Measurements from ENCODE around the gene SPNS2.

Gene SPNS2

GRCh38 chr17:4539576-4540223 is 41.0 kb downstream of the SPNS2 start:
- no peak for DNase-seq
- Histone ChIP-seq H3K9me3 (ENCODE audit: severe bottlenecking) (no peaks in the 10 kb centered on the region), H3K27me3 (ENCODE audit: insufficient read depth, low read depth, severe bottlenecking) (no peaks in the 10 kb centered on the region), H3K27ac (no peak overlapping the region), H3K36me3 (peaks cover 50% of the 10 kb centered on the region), H3K4me3 (ENCODE audit: low read depth, low read length) (no peak overlapping the region)
- TF ChIP-seq CTCF (IDR thresholded peaks at IDR 0.05; ENCODE audit: low read depth, low read length): no peak

GRCh38 chr17:4540224-4540651 is 41.6 kb downstream of the SPNS2 start:
- Histone ChIP-seq H3K27me3 (ENCODE audit: insufficient read depth, low read depth, severe bottlenecking) (no peaks in the 10 kb centered on the region), H3K4me3 (ENCODE audit: low read depth, low read length) (no peak overlapping the region), H3K36me3 (peaks cover 50% of the 10 kb centered on the region), H3K27ac (no peak overlapping the region), H3K9me3 (ENCODE audit: severe bottlenecking) (no peaks in the 10 kb centered on the region)
- DNase-seq: no peak
- TF ChIP-seq CTCF (IDR thresholded peaks at IDR 0.05; ENCODE audit: low read depth, low read length): peak; percentile 62

GRCh38 chr17:4540687-4541327 is 42.1 kb downstream of the SPNS2 start:
- Histone ChIP-seq H3K4me3 (ENCODE audit: low read depth, low read length) (no peak overlapping the region), H3K36me3 (peaks cover 50% of the 10 kb centered on the region)
- TF ChIP-seq CTCF (IDR thresholded peaks at IDR 0.05; ENCODE audit: low read depth, low read length): no peak

GRCh38 chr17:4541328-4542002 is 42.8 kb downstream of the SPNS2 start:
- H3K9me3 ChIP-seq (ENCODE audit: severe bottlenecking): no peaks in the 10 kb centered on the region
- H3K27me3 ChIP-seq (ENCODE audit: insufficient read depth, low read depth, severe bottlenecking): no peaks in the 10 kb centered on the region
- no peak overlapping the region for H3K27ac ChIP-seq
- no peak overlapping the region for H3K4me3 ChIP-seq (ENCODE audit: low read depth, low read length)
- no peak for DNase-seq
- peak; percentile 29; the same call in 1 of the 2 replicates for TF ChIP-seq CTCF (IDR thresholded peaks at IDR 0.05; ENCODE audit: low read depth, low read length)
- H3K36me3 ChIP-seq: peaks cover 53% of the 10 kb centered on the region

More at GRCh38 chr17:4540687-4541327, 42.1 kb downstream of the SPNS2 start:
- Histone ChIP-seq H3K27me3 (ENCODE audit: insufficient read depth, low read depth, severe bottlenecking) (no peaks in the 10 kb centered on the region), H3K27ac (no peak overlapping the region), H3K9me3 (ENCODE audit: severe bottlenecking) (no peaks in the 10 kb centered on the region)
- DNase-seq: no peak

GRCh38 chr17:4542003-4542725 is 43.5 kb downstream of the SPNS2 start:
- H3K9me3 ChIP-seq (ENCODE audit: severe bottlenecking): no peaks in the 10 kb centered on the region
- H3K4me3 ChIP-seq (ENCODE audit: low read depth, low read length): no peak overlapping the region
- no peaks in the 10 kb centered on the region for H3K27me3 ChIP-seq (ENCODE audit: insufficient read depth, low read depth, severe bottlenecking)
- DNase-seq: no peak
- peaks cover 57% of the 10 kb centered on the region for H3K36me3 ChIP-seq
- no peak overlapping the region for H3K27ac ChIP-seq
- no peak for TF ChIP-seq CTCF (IDR thresholded peaks at IDR 0.05; ENCODE audit: low read depth, low read length)
